IPS-NIHi11 (cell line): ENCODE measurements around the gene KSR2.

Experiments used
- DNase-seq: peaks from one replicate; pipeline ENCODE4 v3.0.0; 2012; ENCODE audit warnings: mixed read lengths, low spot score

KSR2 gene

GRCh38 chr12:117689857-117690256 is 278.9 kb downstream of the KSR2 start:
- DNase-seq: no peak

DNA sequence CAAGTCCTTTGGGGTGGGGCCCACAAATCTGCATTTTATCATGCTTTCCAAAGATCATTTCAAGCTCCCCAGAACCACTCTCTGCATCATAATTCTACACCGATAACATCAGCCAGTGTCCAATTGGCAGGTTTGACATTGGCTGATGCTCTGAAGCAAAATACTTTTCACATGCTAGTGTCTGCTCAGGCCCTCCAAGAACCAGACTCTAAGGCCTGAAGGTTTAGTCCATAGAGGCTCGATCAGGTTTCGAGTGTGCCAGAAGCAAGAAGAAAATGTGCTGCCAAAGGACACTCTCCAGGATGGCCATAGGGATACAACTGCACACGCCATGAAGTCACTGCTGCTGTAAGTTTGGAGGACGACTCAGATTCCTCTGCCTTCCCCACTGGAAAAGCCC is 280.3 kb downstream of the KSR2 start:
- DNase-seq: no peak

DNA sequence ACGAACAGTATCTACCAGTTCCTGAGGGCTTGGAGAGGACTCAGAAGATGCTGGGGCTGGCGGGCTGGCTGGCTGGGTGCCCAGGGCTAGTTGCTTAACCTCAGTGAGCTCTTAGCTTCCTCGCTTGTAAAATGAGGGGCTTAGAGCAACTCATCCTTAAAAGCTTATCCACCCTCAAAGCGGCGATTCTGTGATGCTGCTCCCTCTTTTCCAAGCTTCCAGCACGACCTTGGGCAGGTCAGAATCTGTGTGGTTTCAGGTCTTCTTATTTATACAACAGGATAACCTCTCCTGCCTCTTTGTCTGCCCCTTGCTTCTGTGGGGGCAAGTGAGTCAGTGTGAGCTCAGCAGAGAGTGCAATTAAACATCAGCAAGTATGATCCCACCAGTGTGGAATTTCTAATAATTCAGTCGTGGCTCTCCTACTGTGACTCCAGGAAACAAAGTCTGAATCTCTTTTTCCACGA is 281.8 kb downstream of the KSR2 start:
- no peak for DNase-seq

GRCh38 chr12:117686210-117686609 is 282.6 kb downstream of the KSR2 start:
- DNase-seq: no peak

DNA sequence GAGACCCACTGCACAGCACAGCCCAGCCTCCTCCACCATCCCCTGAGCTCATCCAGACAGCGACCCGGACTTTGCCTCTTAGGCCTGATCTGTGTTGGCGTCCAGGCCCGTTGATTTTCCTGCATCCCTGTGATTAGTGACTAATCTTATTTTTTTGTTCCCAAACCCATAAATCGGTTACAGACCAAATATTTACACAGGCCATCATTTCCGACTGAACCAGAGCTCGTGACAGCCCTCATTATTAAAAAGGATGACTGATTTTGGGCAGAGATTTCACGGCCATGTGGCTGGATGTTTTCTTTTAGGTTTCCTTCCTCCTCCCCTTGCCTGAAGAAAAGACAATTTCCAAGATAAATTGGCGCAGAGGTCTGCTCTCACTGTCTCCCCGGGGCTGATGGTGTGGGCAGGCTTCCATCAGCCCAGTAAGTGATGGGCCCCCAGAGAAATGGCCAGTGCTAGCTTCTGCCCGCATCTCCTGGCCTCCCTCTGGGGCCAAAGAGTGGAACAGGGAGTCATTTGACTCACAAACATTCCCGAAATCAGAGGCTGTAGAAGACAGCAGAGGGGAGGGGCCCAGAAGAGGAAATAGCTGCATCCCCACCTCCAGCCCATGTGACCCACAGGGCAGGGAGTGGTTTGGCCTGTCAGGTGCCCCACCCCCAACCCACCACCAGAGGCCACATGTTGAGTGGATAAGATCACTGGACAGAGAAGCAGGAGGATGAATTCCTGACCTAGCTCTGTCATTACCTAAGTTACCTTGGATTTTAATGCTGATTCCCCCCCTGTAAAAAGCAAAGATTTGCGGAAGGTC is 283.5 kb downstream of the KSR2 start:
- DNase-seq: peak; percentile 93

DNA sequence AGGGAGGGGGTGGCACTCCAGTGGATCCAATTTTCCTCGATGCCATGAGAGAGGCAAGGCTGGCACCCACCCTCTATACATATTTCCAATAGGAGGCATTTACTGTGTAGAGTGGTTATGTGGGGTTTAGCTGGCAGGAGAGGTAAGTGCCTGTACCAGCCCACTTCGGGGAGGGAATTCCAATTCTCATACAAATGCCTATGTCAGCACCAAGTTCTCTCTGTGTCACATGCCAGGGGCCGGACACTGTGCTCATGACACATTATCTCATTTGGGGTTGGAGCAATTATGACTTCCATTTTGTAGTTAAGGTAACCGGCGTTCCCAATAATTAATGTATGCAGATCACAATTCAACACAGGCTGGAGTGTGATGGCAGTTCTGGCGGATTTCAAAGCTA is 284.3 kb downstream of the KSR2 start:
- no peak for DNase-seq

- no peak for DNase-seq
Measured at GRCh38 chr12:117680312-117680711, 288.5 kb downstream of the KSR2 start.

- DNase-seq: no peak
Measured at GRCh38 chr12:117679776-117680175, 289.0 kb downstream of the KSR2 start.

DNA sequence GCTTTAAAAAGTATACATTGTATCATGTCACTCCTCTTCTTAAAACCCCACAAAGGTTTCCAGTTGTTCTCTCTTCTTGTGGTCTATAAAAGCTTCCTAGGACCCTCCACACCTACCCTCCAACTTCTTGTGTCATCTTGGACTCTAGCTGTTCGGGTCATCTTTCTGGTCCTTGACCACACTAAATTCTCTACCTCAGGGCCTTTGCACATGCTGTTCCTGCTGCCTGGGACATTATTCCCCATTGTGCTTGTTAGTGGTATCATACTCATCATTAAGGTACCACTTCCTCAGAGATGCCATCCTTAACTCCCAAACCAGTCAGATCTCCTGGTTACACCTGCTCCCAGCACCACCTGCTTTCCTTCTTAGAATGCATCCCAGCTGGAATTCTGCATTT is 294.0 kb downstream of the KSR2 start:
- DNase-seq: no peak

- DNase-seq: no peak
Measured at GRCh38 chr12:117674313-117674712, 294.5 kb downstream of the KSR2 start.

- DNase-seq: peak; percentile 88
Measured at GRCh38 chr12:117671734-117672133, 297.1 kb downstream of the KSR2 start.

DNA sequence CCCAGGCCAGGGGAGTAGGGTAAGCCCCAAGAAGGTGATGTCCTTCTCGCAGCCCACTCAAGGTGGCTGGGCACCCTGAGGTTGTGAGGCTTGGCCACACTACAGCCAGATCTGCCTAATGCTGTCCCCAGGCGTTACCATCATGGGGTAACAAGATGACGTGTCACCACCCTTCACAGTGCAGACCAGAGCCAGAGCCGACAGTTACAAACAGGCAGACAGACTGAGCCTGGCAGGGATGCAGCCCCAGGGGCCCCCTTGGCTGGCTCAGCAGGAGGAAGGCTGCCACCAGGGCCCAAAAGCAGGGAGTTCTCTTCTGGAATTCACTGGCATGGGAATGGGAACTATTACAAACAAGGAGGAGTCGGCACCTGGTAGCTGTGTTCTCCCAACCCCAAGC is 304.6 kb downstream of the KSR2 start:
- no peak for DNase-seq

DNA sequence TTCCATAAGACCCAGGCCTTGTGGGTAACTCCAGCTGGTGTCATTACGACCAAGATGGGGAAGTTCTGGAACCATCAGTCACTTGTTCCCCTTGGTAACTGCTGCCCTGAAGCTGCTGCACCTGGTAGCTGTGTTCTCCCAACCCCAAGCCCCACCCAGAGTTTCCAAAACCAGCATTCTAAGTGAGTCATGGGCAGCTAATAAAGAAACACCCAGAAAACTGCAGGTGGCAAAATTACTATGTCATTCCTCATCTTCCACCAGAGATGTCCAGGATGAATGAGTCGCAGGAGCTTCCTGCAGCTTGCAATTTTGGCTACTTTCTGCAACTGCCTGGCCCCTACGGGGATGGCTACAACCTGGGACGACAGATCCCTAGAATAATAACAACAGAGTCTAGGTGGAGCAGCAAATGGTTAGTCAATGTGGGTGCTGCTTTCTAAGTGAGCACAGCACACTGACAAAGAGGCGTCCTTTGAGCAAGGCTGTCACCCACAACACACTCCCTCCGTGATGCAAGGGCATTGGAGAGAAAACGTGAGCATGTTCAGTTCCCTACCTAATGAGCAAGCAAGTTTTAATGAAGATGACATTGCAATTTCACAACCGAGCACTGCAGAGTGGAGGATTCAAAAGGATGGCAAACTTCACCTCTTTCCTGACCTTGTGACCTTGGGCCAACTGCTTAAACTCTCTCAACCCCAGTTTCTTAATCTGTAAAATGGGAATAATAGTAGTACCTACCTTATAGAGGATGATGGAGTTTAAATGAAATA is 306.0 kb downstream of the KSR2 start:
- DNase-seq: no peak

DNA sequence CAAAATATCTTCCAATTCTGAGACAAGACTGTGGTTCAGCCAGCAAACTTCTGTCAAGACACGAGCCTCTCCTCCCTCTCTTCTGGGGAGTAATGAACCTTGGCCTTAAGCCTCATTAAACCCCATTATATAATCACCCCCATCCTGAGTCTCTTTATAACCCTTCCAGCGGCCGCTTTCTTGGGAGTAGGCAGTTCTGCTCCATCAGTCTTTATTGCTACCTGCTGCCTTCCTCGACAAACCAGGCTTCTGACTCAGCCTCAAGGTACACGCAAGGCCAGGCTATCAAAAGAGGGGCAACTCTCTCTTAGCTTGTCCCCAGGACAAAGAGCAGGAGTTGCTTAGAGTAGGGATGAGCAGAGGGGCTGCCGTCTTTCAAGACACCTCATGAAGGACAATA is 306.6 kb downstream of the KSR2 start:
- no peak for DNase-seq

DNA sequence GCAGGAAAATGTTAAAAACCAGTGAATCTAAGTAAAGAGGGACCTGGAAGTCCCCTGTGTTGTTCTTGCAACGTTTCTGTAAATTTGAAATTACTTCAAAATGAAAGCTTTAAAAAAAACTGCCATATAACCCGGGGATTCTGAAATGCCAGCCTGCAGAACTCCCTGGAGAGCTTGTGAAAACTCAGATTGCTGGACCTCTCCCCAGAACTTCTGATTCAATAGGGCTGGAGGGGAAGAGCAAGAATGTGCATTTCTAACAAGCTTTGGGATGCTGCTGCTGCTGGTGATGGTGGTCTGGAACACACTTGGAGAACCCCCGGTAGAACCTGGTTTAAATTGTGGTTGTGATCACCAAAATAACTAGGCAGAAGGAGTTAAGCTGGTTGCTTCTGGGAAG is 307.3 kb downstream of the KSR2 start:
- no peak for DNase-seq

DNA sequence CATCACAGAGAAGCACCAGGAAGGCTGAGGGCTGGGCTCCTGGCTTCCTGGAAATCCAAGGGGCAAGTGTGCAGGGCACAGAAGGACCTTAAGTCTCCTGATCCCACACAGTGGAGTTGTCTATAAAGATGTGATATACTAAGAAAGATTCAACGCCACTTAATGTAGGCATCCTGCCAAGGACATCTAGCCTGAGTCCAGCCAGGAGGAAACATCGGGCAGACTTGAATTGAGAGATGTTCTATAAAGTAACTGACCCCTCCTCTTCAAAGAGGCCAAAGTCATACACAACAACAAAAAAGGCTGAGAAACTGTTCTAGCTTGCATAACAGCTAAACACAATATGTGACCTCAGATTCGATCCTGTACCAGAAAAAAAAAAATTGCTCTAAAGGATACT is 307.9 kb downstream of the KSR2 start:
- DNase-seq: no peak

DNA sequence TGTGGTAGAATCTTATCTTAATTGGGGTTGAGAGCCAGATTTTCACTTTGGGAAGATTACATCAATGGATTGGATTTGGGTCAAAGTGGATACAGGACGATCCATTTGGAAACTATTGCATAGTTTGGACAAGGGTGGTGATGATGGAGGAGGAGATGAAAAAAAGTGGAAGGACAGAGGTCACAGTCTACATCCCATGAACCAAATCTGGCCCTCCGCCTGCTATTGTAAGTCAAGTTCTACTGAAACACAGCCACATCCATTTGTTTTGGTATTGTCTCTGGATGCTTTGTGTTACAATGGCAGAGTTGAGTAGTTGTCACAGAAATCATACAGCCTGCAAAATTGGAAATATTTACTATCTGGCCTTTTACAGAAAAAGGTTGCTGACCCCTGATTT is 310.6 kb downstream of the KSR2 start:
- DNase-seq: no peak

DNA sequence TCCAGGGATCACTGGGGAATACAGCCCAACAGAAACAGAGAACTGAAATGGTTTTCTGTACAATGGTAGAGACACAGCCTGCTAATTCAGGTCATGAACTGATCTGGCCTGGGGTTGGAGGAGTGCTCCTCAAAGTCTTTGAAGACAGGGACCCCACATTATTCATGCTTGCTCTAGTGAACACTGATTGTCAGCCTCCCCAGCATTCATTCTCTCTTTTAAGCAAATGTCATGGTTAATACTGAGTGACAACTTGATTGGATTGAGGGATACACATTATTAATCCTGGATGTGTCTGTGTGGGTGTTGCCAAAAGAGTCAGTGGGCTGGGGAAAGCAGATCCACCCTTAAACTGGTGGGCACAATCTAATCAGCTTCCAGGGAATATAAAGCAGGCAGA is 319.0 kb downstream of the KSR2 start:
- no peak for DNase-seq

DNA sequence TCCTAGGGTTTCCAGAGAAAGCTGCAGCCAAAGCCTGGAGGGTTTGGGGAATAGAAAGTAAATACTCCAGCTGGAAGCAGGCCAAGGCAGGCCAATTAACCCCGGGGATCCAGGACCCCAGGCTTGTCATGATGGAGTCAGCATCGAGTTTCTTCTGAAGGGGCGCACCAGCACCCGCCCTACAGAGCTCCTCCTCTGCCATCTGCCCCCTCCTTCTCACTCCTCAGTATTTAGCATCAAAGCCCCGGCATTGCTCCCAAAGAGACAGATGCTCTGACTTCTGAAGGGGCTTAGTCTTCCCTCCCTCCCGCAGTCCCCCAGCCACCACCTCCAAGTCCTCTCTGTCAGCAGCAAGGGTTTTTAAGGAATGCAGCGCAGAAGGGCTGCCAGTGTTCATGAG is 322.3 kb downstream of the KSR2 start:
- DNase-seq: no peak

DNA sequence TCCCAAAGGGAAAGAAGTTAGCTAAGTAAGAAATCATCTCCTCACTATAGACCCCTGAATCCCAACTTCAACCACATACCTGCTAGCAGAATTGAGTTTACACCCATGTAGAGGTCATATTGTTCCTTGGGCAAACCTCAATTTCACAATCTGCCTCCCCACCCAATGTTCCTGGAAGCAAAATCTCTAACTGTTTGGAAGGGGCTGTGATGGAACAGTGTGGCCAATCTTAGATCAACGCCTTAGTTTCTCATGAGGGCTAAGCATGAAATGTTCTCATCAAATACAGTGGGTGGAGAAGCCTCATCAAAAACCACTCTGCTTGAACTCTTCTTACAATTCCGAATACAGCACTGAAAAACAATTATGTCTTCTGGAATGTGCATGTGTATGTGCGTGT is 323.3 kb downstream of the KSR2 start:
- no peak for DNase-seq

- DNase-seq: no peak
Measured at GRCh38 chr12:117643971-117644370, 324.8 kb downstream of the KSR2 start.

- DNase-seq: no peak
Measured at GRCh38 chr12:117641885-117642284, 326.9 kb downstream of the KSR2 start.

DNA sequence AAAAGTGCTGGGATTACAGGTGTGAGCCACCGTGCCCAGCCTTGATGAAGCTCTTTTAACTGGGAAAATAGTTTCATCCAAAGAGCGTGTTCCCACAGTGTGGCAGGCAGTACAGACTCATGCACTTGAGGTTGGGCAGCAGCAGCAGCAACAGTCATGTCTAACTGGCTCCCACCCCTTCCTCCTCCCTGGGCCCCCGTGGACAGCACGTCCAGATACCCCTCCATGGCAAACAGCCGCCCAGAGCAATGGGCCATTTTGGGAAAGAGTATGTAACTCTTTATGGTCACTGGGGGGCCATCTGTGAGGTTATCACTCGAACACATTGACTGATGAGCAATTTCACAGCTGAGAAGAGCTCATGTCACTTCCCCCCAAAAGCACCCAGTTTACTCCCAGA is 328.3 kb downstream of the KSR2 start:
- no peak for DNase-seq

DNA sequence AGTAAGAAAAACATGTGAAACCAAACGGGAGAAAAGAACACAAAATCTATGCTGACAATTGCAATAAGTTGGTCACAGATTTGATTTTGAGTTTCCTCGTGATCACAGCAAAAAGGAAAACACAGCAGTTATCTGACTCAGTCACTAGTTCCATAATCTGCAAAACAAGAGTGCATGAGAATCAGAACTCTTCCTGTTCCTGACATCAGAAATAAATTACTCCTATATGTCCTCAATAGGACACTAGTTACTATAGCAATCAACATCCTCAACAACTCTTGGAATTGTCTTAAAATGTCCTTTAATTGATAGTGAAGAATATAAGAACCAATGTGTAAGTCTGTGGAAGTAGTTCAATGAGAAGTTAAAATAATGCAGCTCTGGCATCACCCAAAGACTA is 339.3 kb downstream of the KSR2 start:
- no peak for DNase-seq
